ENCODE results near the gene ATP13A3.

DNA sequence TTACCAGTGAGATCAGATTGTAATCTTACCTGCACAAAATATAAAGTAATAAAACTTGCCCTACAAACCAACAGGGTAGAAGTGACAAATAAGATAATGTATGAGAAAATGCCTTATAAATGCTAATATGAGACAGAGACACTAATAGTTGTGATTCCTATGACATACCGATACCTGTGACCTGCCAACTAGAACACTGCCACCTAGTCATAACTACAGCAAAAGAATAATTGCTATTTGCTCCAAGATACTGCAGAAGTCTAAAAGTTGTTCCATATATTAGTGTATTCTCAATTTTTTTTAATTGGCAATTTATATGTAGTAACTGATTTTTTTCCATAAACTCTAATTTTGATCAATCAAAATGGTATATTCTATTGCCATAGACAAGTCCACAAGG is 62.4 kb downstream of the ATP13A3 start:
- TF ChIP-seq, protein P1, sequence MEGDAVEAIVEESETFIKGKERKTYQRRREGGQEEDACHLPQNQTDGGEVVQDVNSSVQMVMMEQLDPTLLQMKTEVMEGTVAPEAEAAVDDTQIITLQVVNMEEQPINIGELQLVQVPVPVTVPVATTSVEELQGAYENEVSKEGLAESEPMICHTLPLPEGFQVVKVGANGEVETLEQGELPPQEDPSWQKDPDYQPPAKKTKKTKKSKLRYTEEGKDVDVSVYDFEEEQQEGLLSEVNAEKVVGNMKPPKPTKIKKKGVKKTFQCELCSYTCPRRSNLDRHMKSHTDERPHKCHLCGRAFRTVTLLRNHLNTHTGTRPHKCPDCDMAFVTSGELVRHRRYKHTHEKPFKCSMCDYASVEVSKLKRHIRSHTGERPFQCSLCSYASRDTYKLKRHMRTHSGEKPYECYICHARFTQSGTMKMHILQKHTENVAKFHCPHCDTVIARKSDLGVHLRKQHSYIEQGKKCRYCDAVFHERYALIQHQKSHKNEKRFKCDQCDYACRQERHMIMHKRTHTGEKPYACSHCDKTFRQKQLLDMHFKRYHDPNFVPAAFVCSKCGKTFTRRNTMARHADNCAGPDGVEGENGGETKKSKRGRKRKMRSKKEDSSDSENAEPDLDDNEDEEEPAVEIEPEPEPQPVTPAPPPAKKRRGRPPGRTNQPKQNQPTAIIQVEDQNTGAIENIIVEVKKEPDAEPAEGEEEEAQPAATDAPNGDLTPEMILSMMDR (conservative IDR thresholded peaks at IDR 0.05; ENCODE audit: low read length): peak; percentile 36; the same call in 1 of the 2 replicates
- TF ChIP-seq EZH2phosphoT487 (IDR thresholded peaks at IDR 0.05; ENCODE audit: borderline replicate concordance, low read depth, low read length): no peak
